IPS-20b (cell line): Measurements from ENCODE around the gene CEP68.
"Not testable (repeated sequence)": the region's sequence is repeated elsewhere in the genome, so short reads cannot be mapped to it uniquely, and the experiment has no call there.

ENCODE experiments used
- H3K27ac ChIP-seq: one replicate; pipeline ENCODE4 v1.5.1; 2013; ENCODE audit warnings: low read length
- H3K27me3 ChIP-seq: 2 replicates; pipeline ENCODE4 v1.6.1; 2013; ENCODE audit warnings: mild to moderate bottlenecking, low read length, inconsistent platforms; ENCODE audit not compliant: insufficient read depth
- H3K36me3 ChIP-seq: 2 replicates; pipeline ENCODE4 v1.6.1; 2013; ENCODE audit warnings: low read depth, mild to moderate bottlenecking, inconsistent platforms, low read length, moderate library complexity; ENCODE audit not compliant: insufficient read depth
- H3K4me1 ChIP-seq: 2 replicates; pipeline ENCODE4 v1.6.1; 2013; ENCODE audit warnings: mild to moderate bottlenecking, control low read depth, inconsistent platforms, low read length, moderate library complexity; ENCODE audit not compliant: insufficient read depth
- H3K4me3 ChIP-seq: 2 replicates; pipeline ENCODE4 v1.5.1; 2013; ENCODE audit warnings: mild to moderate bottlenecking, low read length, inconsistent platforms
- H3K9ac ChIP-seq: 2 replicates; pipeline ENCODE4 v1.6.1; 2013; ENCODE audit warnings: low read depth, mild to moderate bottlenecking, inconsistent platforms, low read length, moderate library complexity
- H3K9me3 ChIP-seq: 2 replicates; pipeline ENCODE4 v1.6.1; 2013; ENCODE audit warnings: mild to moderate bottlenecking, low read depth, low read length, inconsistent platforms; ENCODE audit not compliant: insufficient read depth

The CEP68 gene

GRCh38 chr2:65125457-65125856 is 69.2 kb downstream of the CEP68 start:
- H3K36me3 ChIP-seq, H3K9me3 ChIP-seq, H3K27ac ChIP-seq, H3K27me3 ChIP-seq, H3K4me3 ChIP-seq, H3K9ac ChIP-seq: not testable (repeated sequence)
- H3K4me1 ChIP-seq, result peaks cover 17% of the 10 kb centered on the region; the same call in 1 of the 2 replicates

GRCh38 chr2:65128297-65129190 is 72.3 kb downstream of the CEP68 start:
- Histone ChIP-seq H3K27me3 (no peaks in the 10 kb centered on the region), H3K9ac (peak overlapping the region; percentile 84; the same call in 1 of the 2 replicates), H3K36me3 (no peaks in the 10 kb centered on the region), H3K4me3 (peak overlapping the region; percentile 99), H3K9me3 (no peaks in the 10 kb centered on the region), H3K4me1 (peaks cover 17% of the 10 kb centered on the region; the same call in 1 of the 2 replicates), H3K27ac (no peak overlapping the region)

GRCh38 chr2:65129286-65129825 is 73.1 kb downstream of the CEP68 start:
- no peaks in the 10 kb centered on the region for H3K36me3 ChIP-seq
- no peaks in the 10 kb centered on the region for H3K27me3 ChIP-seq
- H3K9ac ChIP-seq, result peak overlapping the region; percentile 84
- H3K4me1 ChIP-seq, result peaks cover 17% of the 10 kb centered on the region; the same call in 1 of the 2 replicates
- H3K9me3 ChIP-seq, result no peaks in the 10 kb centered on the region
- peak overlapping the region; percentile 79 for H3K27ac ChIP-seq
- peak overlapping the region; percentile 99 for H3K4me3 ChIP-seq

- H3K27me3 ChIP-seq, result no peaks in the 10 kb centered on the region
- peak within 1 kb of the TSS; percentile 79 for H3K27ac ChIP-seq
- no peaks in the 10 kb centered on the region for H3K36me3 ChIP-seq
- H3K9ac ChIP-seq, result peak within 1 kb of the TSS; percentile 88
- peak within 1 kb of the TSS; percentile 99 for H3K4me3 ChIP-seq
- no peaks in the 10 kb centered on the region for H3K9me3 ChIP-seq
- peaks cover 17% of the 10 kb centered on the region; the same call in 1 of the 2 replicates for H3K4me1 ChIP-seq
Measured at GRCh38 chr2:65129826-65130663, 73.8 kb downstream of the CEP68 start, which contains the start of gene RAB1A. RAB1A (minus strand) TSS chr2:65130106; CDS start chr2:65129915, 191 bp downstream.

GRCh38 chr2:65130664-65131175 is 74.5 kb downstream of the CEP68 start:
- Histone ChIP-seq H3K27ac (peak overlapping the region; percentile 73), H3K4me1 (peaks cover 17% of the 10 kb centered on the region; the same call in 1 of the 2 replicates), H3K4me3 (peak overlapping the region; percentile 84), H3K9me3 (no peaks in the 10 kb centered on the region), H3K9ac (peak overlapping the region; percentile 88), H3K27me3 (no peaks in the 10 kb centered on the region), H3K36me3 (no peaks in the 10 kb centered on the region)

- H3K9ac ChIP-seq, H3K36me3 ChIP-seq, H3K4me1 ChIP-seq, H3K4me3 ChIP-seq, H3K27ac ChIP-seq, H3K9me3 ChIP-seq, H3K27me3 ChIP-seq: not testable (repeated sequence)
Measured at GRCh38 chr2:65132930-65133329, 76.7 kb downstream of the CEP68 start.

- Histone ChIP-seq H3K9me3 (no peaks in the 10 kb centered on the region), H3K9ac (no peak overlapping the region), H3K36me3 (no peaks in the 10 kb centered on the region), H3K27me3 (no peaks in the 10 kb centered on the region), H3K4me3 (no peak overlapping the region), H3K27ac (no peak overlapping the region), H3K4me1 (peaks cover 2% of the 10 kb centered on the region; the same call in 1 of the 2 replicates)
Measured at GRCh38 chr2:65133626-65134025, 77.4 kb downstream of the CEP68 start.

GRCh38 chr2:65134158-65134557 is 77.9 kb downstream of the CEP68 start:
- H3K36me3 ChIP-seq, result no peaks in the 10 kb centered on the region
- no peaks in the 10 kb centered on the region for H3K9me3 ChIP-seq
- H3K4me1 ChIP-seq, result no peaks in the 10 kb centered on the region
- H3K4me3 ChIP-seq, result no peak overlapping the region
- no peak overlapping the region for H3K9ac ChIP-seq
- H3K27ac ChIP-seq, result no peak overlapping the region
- no peaks in the 10 kb centered on the region for H3K27me3 ChIP-seq

GRCh38 chr2:65136253-65136652 is 80.0 kb downstream of the CEP68 start:
- Histone ChIP-seq H3K36me3 (no peaks in the 10 kb centered on the region), H3K4me3 (no peak overlapping the region), H3K27me3 (no peaks in the 10 kb centered on the region), H3K4me1 (no peaks in the 10 kb centered on the region), H3K9ac (no peak overlapping the region), H3K9me3 (no peaks in the 10 kb centered on the region), H3K27ac (no peak overlapping the region)
